Measurements from ENCODE around the gene B4GALT6.

The B4GALT6 gene

GRCh38 chr18:31633392-31634330 lies 50.7 kb downstream of the B4GALT6 start:
- no peak for DNase-seq (ENCODE audit: low spot score)

DNA sequence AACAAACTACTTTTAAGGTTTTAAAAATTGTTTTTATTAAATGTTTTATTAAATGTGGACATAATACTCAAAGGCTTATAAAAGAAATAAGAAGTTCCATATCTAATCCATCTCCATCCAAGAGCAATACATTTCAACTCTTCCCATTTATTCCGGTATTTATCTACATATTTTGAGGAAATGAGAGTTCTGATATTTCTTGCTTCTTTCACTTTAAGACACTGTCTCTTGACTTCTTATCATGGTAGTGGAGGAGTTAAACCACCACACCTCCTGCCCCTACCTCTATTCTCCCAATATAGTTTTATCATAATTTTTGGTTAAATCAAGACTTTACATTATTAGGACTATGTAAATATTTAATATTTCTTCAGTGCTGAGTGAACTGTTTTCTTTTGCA lies 52.0 kb downstream of the B4GALT6 start:
- DNase-seq (ENCODE audit: low spot score): no peak

DNA sequence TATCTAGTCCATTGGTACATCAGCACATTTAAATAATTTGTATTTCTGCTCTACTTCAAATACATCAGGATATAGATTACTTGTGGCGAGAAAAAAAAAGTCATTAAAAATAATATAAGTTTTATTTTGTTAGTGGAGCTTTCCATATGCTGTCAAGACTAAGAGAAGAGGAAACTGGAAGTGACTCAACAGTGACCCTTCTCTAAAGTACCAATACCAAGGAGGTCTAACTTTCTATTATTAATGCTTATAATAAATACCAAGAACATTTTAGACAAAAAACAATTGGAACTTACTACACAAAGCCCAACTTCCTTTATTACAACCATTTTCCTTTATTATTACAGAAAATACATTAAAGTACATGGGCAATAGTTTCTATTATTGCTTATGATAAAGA lies 52.9 kb downstream of the B4GALT6 start:
- DNase-seq (ENCODE audit: low spot score): no peak

DNA sequence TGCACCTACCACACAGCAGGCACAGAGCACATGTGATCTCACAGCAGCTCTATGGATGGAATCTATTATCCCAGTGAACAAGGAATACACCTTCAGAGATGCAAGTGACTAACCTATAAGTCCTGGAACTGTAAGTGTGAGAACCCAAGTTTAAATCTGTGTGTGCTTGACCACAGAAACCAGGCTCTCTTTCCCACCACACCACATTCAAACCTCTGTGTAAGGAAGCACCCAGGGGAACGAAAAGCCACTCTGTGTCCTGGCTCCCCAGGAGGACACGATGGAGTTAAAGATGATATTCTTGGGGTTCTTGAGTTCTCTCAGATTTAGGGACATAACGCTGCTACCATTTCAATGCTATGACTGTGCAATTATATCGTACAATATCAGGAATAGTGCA lies 53.8 kb downstream of the B4GALT6 start:
- no peak for DNase-seq (ENCODE audit: low spot score)

DNA sequence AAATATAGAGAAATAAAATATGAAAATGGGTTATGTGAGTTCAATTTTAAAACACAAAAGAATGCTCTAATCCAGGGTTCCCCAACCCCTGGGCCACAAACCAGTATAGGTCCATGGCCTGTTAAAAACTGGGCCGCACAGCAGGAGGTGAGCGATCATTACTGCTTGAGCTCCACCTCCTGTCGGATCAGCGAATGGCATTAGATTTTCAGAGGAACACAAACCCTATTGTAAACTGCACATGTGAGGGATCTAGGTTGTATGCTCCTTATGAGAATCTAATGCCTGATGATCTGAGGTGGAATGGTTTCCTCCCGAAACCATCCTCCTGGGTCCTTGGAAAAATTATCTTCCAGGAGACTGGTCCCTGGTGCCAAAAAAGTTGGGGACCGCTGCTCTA lies 58.0 kb downstream of the B4GALT6 start:
- DNase-seq (ENCODE audit: low spot score): no peak

- no peak for DNase-seq (ENCODE audit: low spot score)
These were observed 59.3 kb downstream of the B4GALT6 start for GRCh38 chr18:31624892-31625640.

DNA sequence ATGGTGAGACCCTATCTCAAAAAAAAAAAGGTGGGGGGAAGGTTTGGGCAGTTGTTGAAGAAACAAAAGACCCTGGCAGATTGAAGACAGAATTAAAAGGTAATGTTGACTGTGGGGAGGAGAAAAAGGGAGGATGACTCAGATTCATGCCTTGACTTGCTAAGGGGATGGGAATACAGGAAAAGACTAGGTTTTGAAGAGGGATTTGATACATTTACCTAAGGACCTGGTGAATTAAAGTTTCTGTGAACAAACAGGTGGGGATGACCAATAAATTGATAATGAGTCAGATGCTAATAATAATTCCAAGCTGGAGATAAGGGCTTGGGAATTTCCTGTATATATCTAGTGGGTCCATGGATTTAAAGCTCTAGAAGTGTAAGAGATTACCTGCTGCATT lies 65.1 kb downstream of the B4GALT6 start:
- DNase-seq (ENCODE audit: low spot score): no peak

DNA sequence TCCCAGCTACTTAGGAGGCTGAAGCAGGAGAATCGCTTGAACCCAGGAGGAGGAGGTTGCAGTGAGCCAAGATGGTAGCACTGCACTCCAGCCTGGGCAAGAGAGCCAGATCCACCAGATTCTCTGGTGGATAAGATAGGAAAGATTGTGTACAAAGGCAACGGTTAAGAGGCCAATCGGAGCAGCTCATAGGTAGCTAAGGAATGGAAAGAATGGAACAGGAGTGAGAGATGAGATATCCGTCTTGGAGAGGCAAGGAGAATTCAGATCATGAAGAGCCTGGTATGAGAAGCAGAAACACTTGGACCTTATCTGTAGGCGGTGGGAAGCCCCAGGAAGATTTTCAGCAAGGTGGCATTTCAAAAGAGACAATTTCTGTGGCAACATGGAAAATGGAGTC lies 65.6 kb downstream of the B4GALT6 start:
- no peak for DNase-seq (ENCODE audit: low spot score)

- no peak for DNase-seq (ENCODE audit: low spot score)
These were observed 67.2 kb downstream of the B4GALT6 start for GRCh38 chr18:31617031-31617717.

- DNase-seq (ENCODE audit: low spot score): no peak
These were observed 67.8 kb downstream of the B4GALT6 start for GRCh38 chr18:31616586-31616985.

DNA sequence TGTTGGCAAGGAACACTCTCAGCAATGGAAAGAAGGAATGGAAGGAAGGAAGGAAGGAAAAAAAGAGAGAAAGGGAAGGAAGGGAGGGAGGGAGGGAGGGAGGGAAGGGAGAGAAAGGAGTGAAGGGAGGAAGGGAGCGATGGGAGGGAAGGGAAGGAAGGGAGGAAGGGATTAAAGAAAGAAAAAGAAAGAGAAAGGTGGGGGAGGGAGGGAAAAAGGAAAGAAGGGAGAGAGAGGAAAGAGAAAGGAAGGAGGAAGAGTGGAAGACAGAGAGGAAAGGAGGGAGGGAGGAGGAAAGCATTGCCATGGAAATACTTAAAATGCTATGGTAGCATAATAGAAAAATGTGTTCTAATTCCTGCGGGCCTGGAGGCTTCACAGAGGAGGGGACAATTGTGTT lies 70.3 kb downstream of the B4GALT6 start:
- DNase-seq (ENCODE audit: low spot score): no peak

GRCh38 chr18:31612124-31612523 lies 72.3 kb downstream of the B4GALT6 start:
- DNase-seq (ENCODE audit: low spot score): no peak

GRCh38 chr18:31611511-31611910 lies 72.9 kb downstream of the B4GALT6 start:
- no peak for DNase-seq (ENCODE audit: low spot score)

- no peak for DNase-seq (ENCODE audit: low spot score)
These were observed 73.8 kb downstream of the B4GALT6 start for GRCh38 chr18:31610286-31611205.

- no peak for DNase-seq (ENCODE audit: low spot score)
These were observed 74.5 kb downstream of the B4GALT6 start for GRCh38 chr18:31609886-31610285.

DNA sequence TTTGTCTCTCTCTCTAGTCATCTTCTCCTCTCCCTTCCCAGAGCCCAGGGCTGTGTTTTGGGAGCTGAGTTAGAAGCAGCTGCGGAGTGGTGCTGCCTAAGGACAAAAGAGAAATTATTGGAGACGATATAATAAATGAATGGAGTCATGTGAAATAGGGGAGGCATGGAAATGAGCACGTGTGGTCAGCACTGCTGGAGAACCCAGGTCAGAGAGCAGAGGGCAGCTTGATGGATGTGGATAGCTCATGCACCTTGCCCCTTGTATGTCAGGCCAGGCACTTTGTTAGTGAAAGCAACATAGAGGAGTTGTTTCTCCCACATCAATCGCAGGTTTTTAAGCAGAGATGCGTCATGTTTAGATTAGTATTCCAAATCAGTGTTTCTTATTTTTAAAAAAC lies 77.0 kb downstream of the B4GALT6 start:
- no peak for DNase-seq (ENCODE audit: low spot score)

DNA sequence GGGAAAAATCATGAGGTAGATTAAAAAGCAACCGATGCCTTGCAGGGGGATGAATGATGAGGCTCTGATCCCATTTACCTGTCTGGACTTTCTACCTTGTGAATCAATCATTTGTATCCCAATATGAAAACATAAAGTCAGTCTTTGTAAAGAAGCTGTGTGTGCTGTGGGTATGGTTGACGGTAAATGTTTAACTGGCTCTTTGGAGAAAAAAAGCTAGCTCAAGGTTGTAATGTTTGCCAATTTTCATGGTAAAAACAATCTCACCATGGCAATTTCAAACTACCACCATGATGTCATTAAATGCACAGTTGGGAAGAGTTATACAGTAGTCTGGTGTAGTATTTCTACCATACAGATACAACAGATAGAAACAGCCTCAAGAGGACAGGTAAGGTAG lies 78.1 kb downstream of the B4GALT6 start:
- no peak for DNase-seq (ENCODE audit: low spot score)

DNA sequence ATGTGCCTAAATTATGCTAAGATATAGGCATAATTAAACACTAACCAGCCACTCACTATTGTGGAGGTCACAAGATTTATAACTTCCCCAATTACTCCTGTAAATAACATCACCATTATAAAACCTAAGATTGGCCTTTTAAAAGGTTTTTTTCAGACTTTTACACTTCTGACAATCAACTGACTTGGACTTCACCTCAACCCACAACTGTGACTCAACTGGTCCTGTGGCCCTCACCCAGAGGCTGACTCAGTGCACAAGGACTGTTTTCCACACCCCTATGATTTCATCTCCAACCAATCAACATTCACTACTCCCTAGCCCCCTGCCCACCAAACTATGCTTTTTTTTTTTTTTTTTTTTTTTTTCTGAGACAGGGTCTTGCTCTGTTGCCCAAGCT lies 81.1 kb downstream of the B4GALT6 start:
- DNase-seq (ENCODE audit: low spot score): no peak

DNA sequence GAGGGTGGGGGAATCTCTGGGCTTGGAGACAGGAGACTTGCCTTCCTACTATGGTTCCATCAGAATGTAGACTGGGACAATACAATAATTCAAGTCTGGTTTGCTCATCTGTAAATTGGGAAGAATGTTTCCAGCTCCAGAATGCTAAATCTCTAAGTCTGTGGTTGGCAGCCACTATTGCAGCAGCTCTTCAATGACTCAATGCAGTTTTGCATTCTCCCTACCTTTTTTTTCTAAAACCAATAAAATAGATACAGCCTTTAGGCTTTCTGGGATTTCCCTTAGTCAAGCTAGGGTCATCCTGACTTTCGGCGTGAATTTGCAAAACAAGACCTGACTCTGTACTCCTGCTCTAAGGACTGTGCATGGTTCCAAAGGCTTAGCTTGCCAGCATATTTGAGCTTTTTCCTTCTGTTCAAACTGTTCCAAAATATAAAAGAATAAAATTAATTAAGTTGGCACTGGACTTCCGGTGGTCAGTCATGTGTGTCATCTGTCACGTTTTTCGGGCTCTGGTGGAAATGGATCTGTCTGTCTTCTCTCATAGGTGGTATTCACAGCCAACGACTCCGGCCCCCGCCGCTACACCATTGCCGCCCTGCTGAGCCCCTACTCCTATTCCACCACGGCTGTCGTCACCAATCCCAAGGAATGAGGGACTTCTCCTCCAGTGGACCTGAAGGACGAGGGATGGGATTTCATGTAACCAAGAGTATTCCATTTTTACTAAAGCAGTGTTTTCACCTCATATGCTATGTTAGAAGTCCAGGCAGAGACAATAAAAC lies 86.2 kb downstream of the B4GALT6 start:
- no peak for DNase-seq (ENCODE audit: low spot score)

DNA sequence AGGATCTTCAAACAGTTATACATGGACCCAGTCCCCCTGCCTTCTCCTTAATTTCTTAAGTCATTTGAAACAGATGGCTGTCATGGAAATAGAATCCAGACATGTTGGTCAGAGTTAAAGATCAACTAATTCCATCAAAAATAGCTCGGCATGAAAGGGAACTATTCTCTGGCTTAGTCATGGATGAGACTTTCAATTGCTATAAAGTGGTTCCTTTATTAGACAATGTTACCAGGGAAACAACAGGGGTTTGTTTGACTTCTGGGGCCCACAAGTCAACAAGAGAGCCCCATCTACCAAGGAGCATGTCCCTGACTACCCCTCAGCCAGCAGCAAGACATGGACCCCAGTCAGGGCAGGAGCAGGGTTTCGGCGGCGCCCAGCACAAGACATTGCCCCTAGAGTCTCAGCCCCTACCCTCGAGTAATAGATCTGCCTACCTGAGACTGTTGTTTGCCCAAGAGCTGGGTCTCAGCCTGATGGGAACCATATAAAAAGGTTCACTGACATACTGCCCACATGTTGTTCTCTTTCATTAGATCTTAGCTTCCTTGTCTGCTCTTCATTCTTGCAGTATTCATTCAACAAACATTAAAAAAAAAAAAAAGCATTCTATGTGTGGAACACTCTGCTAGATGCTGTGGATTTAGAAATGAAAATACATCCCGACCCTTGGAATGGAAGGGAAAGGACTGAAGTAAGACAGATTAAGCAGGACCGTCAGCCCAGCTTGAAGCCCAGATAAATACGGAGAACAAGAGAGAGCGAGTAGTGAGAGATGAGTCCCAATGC lies 88.1 kb downstream of the B4GALT6 start:
- no peak for DNase-seq (ENCODE audit: low spot score)
